ENCODE data around the gene SLC35E3. TPM values are rescaled to one million over a fixed set of nuclear protein-coding genes. Genes with fewer than 3 reads are reported as not detected.

The SLC35E3 gene
- total and polyA plus RNA-seq, 2 of the 13 experiments (the other 11 are each of a cell fraction or from before 2014, with no cell fraction given) = 13.0 to 22.1 TPM

GRCh38 chr12:68803948-68804656 is 58.1 kb downstream of the SLC35E3 start (continued):
- TF ChIP-seq ZNF510 (CRISPR knock-in tag; IDR thresholded peaks at IDR 0.05; ENCODE audit: low read depth) = no peak
- no peak for TF ChIP-seq FOXK2 (IDR thresholded peaks at IDR 0.05)
- TF ChIP-seq ZNF343 (CRISPR knock-in tag; IDR thresholded peaks at IDR 0.05) = no peak
- TF ChIP-seq ZNF614 (CRISPR knock-in tag; IDR thresholded peaks at IDR 0.05; ENCODE audit: borderline replicate concordance) = no peak
- no peak for TF ChIP-seq CENPX (CRISPR knock-in tag; IDR thresholded peaks at IDR 0.05)
- TF ChIP-seq NFIC (IDR thresholded peaks at IDR 0.05; ENCODE audit: low read length) = 0 out of 2 replicates have a peak, but pooled peaks have one; percentile 25
- 0 out of 2 replicates have a peak, but pooled peaks have one; percentile 4 for TF ChIP-seq ZNF414 (CRISPR knock-in tag; IDR thresholded peaks at IDR 0.05)
- TF ChIP-seq ESRRA (CRISPR knock-in tag; IDR thresholded peaks at IDR 0.05; ENCODE audit: low read depth) = no peak
- TF ChIP-seq ZNF83 (CRISPR knock-in tag; IDR thresholded peaks at IDR 0.05; ENCODE audit: borderline replicate concordance) = no peak
- no peak for TF ChIP-seq ZBTB49 (CRISPR knock-in tag; IDR thresholded peaks at IDR 0.05; ENCODE audit: borderline replicate concordance)
- no peak for TF ChIP-seq ZNF550 (CRISPR knock-in tag; IDR thresholded peaks at IDR 0.05; ENCODE audit: borderline replicate concordance)
- TF ChIP-seq ARNT (IDR thresholded peaks at IDR 0.05) = no peak
- TF ChIP-seq ZNF20 (CRISPR knock-in tag; IDR thresholded peaks at IDR 0.05) = no peak
- no peak for TF ChIP-seq PHF20 (CRISPR knock-in tag; IDR thresholded peaks at IDR 0.05)
- TF ChIP-seq ZNF121 (CRISPR knock-in tag; IDR thresholded peaks at IDR 0.05) = no peak
- TF ChIP-seq CC2D1A (CRISPR knock-in tag; IDR thresholded peaks at IDR 0.05) = no peak
- no peak for TF ChIP-seq BRF2 (CRISPR knock-in tag; IDR thresholded peaks at IDR 0.05)
- TF ChIP-seq ZNF552 (CRISPR knock-in tag; IDR thresholded peaks at IDR 0.05; ENCODE audit: borderline replicate concordance) = no peak
- TF ChIP-seq FOXA1 (IDR thresholded peaks at IDR 0.05) = no peak
- TF ChIP-seq FOXA1 (CRISPR knock-in tag; IDR thresholded peaks at IDR 0.05) = no peak
- no peak for TF ChIP-seq RFXAP (CRISPR knock-in tag; IDR thresholded peaks at IDR 0.05; ENCODE audit: borderline replicate concordance)
- no peak for TF ChIP-seq ZNF468 (CRISPR knock-in tag; IDR thresholded peaks at IDR 0.05)

Measured in HepG2 (cell line).